HCT116 (cell line): ENCODE measurements around the gene PGBD5. TPM values are rescaled to one million over a fixed set of nuclear protein-coding genes. Genes with fewer than 3 reads are reported as not detected.

Experiments
- ATAC-seq: fragments of 200-7000 bp; cut with Tn5 transposase; 2 replicates; pipeline ENCODE4 v1.9.1; 2020; ENCODE audit warnings: mild to moderate bottlenecking, moderate library complexity
- BruUV-seq: library from RNA; stranded (reverse); fragments of 400-500 nt; replicated peaks from 2 replicates; lab custom pipeline; 2021; lab: Mats Ljungman, UMichigan
- CTCF ChIA-PET: fragments of 300-600 bp; sonication (Branson Sonifier 250); formaldehyde crosslinking; loops from one replicate; lab custom pipeline; 2021; ENCODE audit warnings: antibody characterized with exemption; lab: Charles Lee
- POLR2A ChIA-PET: fragments of 300-600, 350-600 bp; sonication (Branson Sonifier 250); formaldehyde crosslinking; loops from one replicate; lab custom pipeline; 2021; ENCODE audit warnings: antibody characterized with exemption; lab: Charles Lee
- RAD21 ChIA-PET, 2 experiments: fragments of 300-600 bp; sonication (Branson Sonifier 250); formaldehyde crosslinking; loops; one replicate each; lab custom pipeline; 2023; ENCODE audit warnings: low total read pairs in 2 of 2; ENCODE audit not compliant: uncharacterized antibody in 2 of 2, unreplicated experiment in 2 of 2, low non-redundant PET in 1 of 2; lab: Charles Lee
- DNase-seq: peaks from one replicate; pipeline ENCODE4 v3.0.0-alpha.2; 2010; ENCODE audit warnings: low read depth, low spot score
- H2AFZ ChIP-seq: fragments of 200-600 bp; shearing (Covaris generic), sonication (generic); 2 replicates; pipeline ENCODE4 v1.6.1; 2017; ENCODE audit warnings: low read depth, mixed run types, mixed read lengths, antibody characterized with exemption, low read length; ENCODE audit not compliant: poor library complexity, severe bottlenecking
- H3K27ac ChIP-seq: 2 replicates; pipeline ENCODE4 v1.5.1; 2012; ENCODE audit warnings: low read depth, low read length
- H3K27me3 ChIP-seq: fragments of 200-600 bp; sonication (generic); 2 replicates; pipeline ENCODE4 v1.6.1; 2016; ENCODE audit warnings: mixed run types, low read length, mixed read lengths; ENCODE audit not compliant: insufficient read depth
- H3K36me3 ChIP-seq, 2 experiments: fragments of 200-500 bp in 1 of 2; fragments of 200-600 bp in 1 of 2; sonication (Bioruptor generic) in 1 of 2; sonication (generic) in 1 of 2; 2 replicates each; pipeline versions ENCODE4 v1.5.1 to v1.6.1; 2014 to 2016; ENCODE audit warnings: low read length in 2 of 2, inconsistent platforms in 1 of 2, mixed read lengths in 1 of 2, mixed run types in 1 of 2; ENCODE audit not compliant: insufficient read depth in 2 of 2, control insufficient read depth in 1 of 2
- H3K4me1 ChIP-seq, 2 experiments: fragments of 200-600 bp in 1 of 2; sonication (generic) in 1 of 2; 2 replicates each; pipeline versions ENCODE4 v1.5.1 to v1.6.1; 2012 to 2017; ENCODE audit warnings: low read length in 2 of 2, inconsistent platforms in 1 of 2, mild to moderate bottlenecking in 1 of 2, mixed read lengths in 1 of 2, mixed run types in 1 of 2, moderate library complexity in 1 of 2; ENCODE audit not compliant: insufficient read depth in 2 of 2, control insufficient read depth in 1 of 2
- H3K4me2 ChIP-seq: fragments of 200-600 bp; sonication (generic); 2 replicates; pipeline ENCODE4 v1.6.1; 2017; ENCODE audit warnings: mixed run types, low read length, mixed read lengths
- H3K4me3 ChIP-seq, 2 experiments: fragments of 200-600 bp in 1 of 2; sonication (generic) in 1 of 2; replicated peaks in 1 of 2; 2 replicates each; pipeline ENCODE4 v1.5.1; 2011 to 2016; ENCODE audit warnings: low read length in 2 of 2, control low read depth in 1 of 2, low read depth in 1 of 2, mild to moderate bottlenecking in 1 of 2, mixed read lengths in 1 of 2, mixed run types in 1 of 2
- H3K79me2 ChIP-seq: fragments of 200-600 bp; sonication (generic); 2 replicates; pipeline ENCODE4 v1.6.1; 2017; ENCODE audit warnings: mild to moderate bottlenecking, mixed run types, low read length, moderate library complexity, mixed read lengths; ENCODE audit not compliant: insufficient read depth
- H3K9ac ChIP-seq: fragments of 200-600 bp; sonication (generic); 2 replicates; pipeline ENCODE4 v1.6.1; 2016; ENCODE audit warnings: low read length, mixed read lengths
- H3K9me2 ChIP-seq: fragments of 200-600 bp; sonication (generic), shearing (Covaris generic); 2 replicates; pipeline ENCODE4 v1.6.1; 2017; ENCODE audit warnings: mixed run types, mild to moderate bottlenecking, moderate library complexity; ENCODE audit not compliant: insufficient read depth
- H3K9me3 ChIP-seq, 2 experiments: fragments of 200-500 bp in 1 of 2; fragments of 200-600 bp in 1 of 2; sonication (Bioruptor generic) in 1 of 2; sonication (generic) in 1 of 2; 2 replicates each; pipeline ENCODE4 v1.6.1; 2014 to 2017; ENCODE audit warnings: low read length in 2 of 2, mixed read lengths in 2 of 2, inconsistent platforms in 1 of 2, low read depth in 1 of 2, mild to moderate bottlenecking in 1 of 2, mixed run types in 1 of 2, moderate library complexity in 1 of 2; ENCODE audit not compliant: control insufficient read depth in 1 of 2, insufficient read depth in 1 of 2
- H4K20me1 ChIP-seq: fragments of 200-600 bp; sonication (generic), shearing (Covaris generic); 2 replicates; pipeline ENCODE4 v1.6.1; 2017; ENCODE audit warnings: mixed run types, mild to moderate bottlenecking, moderate library complexity; ENCODE audit not compliant: insufficient read depth
- CTCF ChIP-seq, 3 experiments: fragments of 200-600 bp in 1 of 3; sonication (generic) in 1 of 3; IDR thresholded peaks in 2 of 3; conservative IDR thresholded peaks in 1 of 3; 2 replicates each; pipeline ENCODE4 v1.5.1; 2012 to 2017; ENCODE audit warnings: low read depth in 2 of 3, low read length in 2 of 3, antibody characterized with exemption in 1 of 3, borderline replicate concordance in 1 of 3, control low read depth in 1 of 3, mild to moderate bottlenecking in 1 of 3, mixed read lengths in 1 of 3, mixed run types in 1 of 3, moderate library complexity in 1 of 3; ENCODE audit not compliant: insufficient read depth in 1 of 3
- ELF1 ChIP-seq: IDR thresholded peaks from 2 replicates; pipeline ENCODE4 v1.6.1; 2012; ENCODE audit warnings: low read depth, borderline replicate concordance
- EZH2phosphoT487 ChIP-seq: fragments of 200-600 bp; IDR thresholded peaks from 2 replicates; pipeline ENCODE4 v1.6.1; 2018; ENCODE audit warnings: antibody characterized with exemption, borderline replicate concordance
- JUND ChIP-seq: IDR thresholded peaks from 2 replicates; pipeline ENCODE4 v1.6.1; 2012
- MAX ChIP-seq: IDR thresholded peaks from 2 replicates; pipeline ENCODE4 v1.6.1; 2012
- POLR2A ChIP-seq: IDR thresholded peaks from 2 replicates; pipeline ENCODE4 v1.7.0; 2011; ENCODE audit warnings: borderline replicate concordance; ENCODE audit not compliant: insufficient read depth, insufficient read length; ENCODE audit errors: extremely low read depth
- POLR2AphosphoS5 ChIP-seq: IDR thresholded peaks from 2 replicates; pipeline ENCODE4 v1.6.1; 2011; ENCODE audit warnings: mild to moderate bottlenecking, low read depth, low read length, moderate library complexity
- REST ChIP-seq: IDR thresholded peaks from 2 replicates; pipeline ENCODE4 v1.6.1; 2012; ENCODE audit warnings: low read depth
- SIN3A ChIP-seq: IDR thresholded peaks from 2 replicates; pipeline ENCODE4 v1.6.1; 2012; ENCODE audit warnings: low read depth
- SP1 ChIP-seq: IDR thresholded peaks from 2 replicates; pipeline ENCODE4 v1.6.1; 2012; ENCODE audit warnings: low read depth
- TCF7L2 ChIP-seq: IDR thresholded peaks from 2 replicates; pipeline ENCODE4 v1.7.0; 2011; ENCODE audit warnings: borderline replicate concordance, inconsistent platforms; ENCODE audit not compliant: insufficient read depth, insufficient read length; ENCODE audit errors: extremely low read depth
- intact Hi-C: fragments of 100-400 bp; cut with micrococcal nuclease; formaldehyde crosslinking; loops from 2 replicates; pipeline ENCODE4 v1.10.0; 2022
- total RNA-seq: library from RNA; stranded (reverse); gene quantifications from one replicate; pipeline ENCODE4 v1.2.1, GENCODE V29; 2021; ENCODE audit not compliant: unreplicated experiment

PGBD5 gene
- total RNA-seq, 1 experiment from 2014 or later: 0.27 TPM

- no TSS peak for BruUV-seq
- POLR2A ChIA-PET: no interaction called here
- Histone ChIP-seq H3K9ac (no peak overlapping the region), H3K79me2 (no peaks in the 10 kb centered on the region), H3K9me2 (no peaks in the 10 kb centered on the region), H3K4me2 (no peak overlapping the region), H3K4me1 (0 out of 4 replicates have a peak, but pooled peaks cover 0 to 7% of the 10 kb centered on the region in 2 experiments), H3K27ac (no peak overlapping the region), H3K4me3 (no peak overlapping the region), H3K9me3 (peaks cover 9 to 14% of the 10 kb centered on the region in 2 experiments; a peak in 2 of 4 replicates), H3K27me3 (peaks cover under 1% of the 10 kb centered on the region; the same call in 1 of the 2 replicates), H4K20me1 (no peaks in the 10 kb centered on the region), H3K36me3 (no peaks in the 10 kb centered on the region), H2AFZ (no peak overlapping the region)
- DNase-seq (no peak), ATAC-seq (peak; percentile 47)
- intact Hi-C loops: no loop called here
- RAD21 ChIA-PET: no interaction called here
- CTCF ChIA-PET: no interaction called here
- TF ChIP-seq REST (no peak), TCF7L2 (no peak), ELF1 (no peak), POLR2AphosphoS5 (no peak), MAX (no peak), CTCF (IDR thresholded peaks at IDR 0.05 in 2 of 3, conservative IDR thresholded peaks at IDR 0.05 in 1 of 3; ENCODE audit: borderline replicate concordance in 1 of 3, insufficient read depth in 1 of 3, low read depth in 2 of 3, low read length in 2 of 3) (no peak), POLR2A (no peak), JUND (no peak), EZH2phosphoT487 (no peak), SP1 (no peak), SIN3A (no peak)
These were observed 44.1 kb downstream of the PGBD5 start for GRCh38 chr1:230382001-230382491.
